K562 (cell line): ENCODE data around the gene CDC42EP1. TPM values are rescaled to one million over a fixed set of nuclear protein-coding genes. Genes with fewer than 3 reads are reported as not detected.

Experiments used
- ATAC-seq: fragments of 200-7000 bp; cut with Tn5 transposase; 3 replicates; pipeline ENCODE4 v1.9.1; 2020; ENCODE audit warnings: moderate library complexity
- BruUV-seq: library from RNA; stranded (reverse); fragments of 400-500 nt; replicated peaks from 2 replicates; lab custom pipeline; 2021; lab: Mats Ljungman, UMichigan
- CTCF ChIA-PET: fragments of 300-600 bp; formaldehyde crosslinking; extraction: SDS; loops from one replicate; lab custom pipeline; 2021; ENCODE audit warnings: low intra/inter-chr PET ratio; lab: Yijun Ruan, JAX
- POLR2A ChIA-PET: fragments of 300-600, 350-650 bp; sonication (Branson Sonifier 250); formaldehyde crosslinking; extraction: SDS; loops from one replicate; lab custom pipeline; 2021; ENCODE audit warnings: antibody characterized with exemption, inconsistent platforms; lab: Yijun Ruan, JAX
- DNase-seq, 4 experiments: peaks; one replicate each; pipeline versions ENCODE4 v3.0.0 to v3.0.0-alpha.2; 2011 to 2018; ENCODE audit warnings: low spot score in 3 of 4, mixed read lengths in 3 of 4; ENCODE audit errors: extremely low read depth in 1 of 4
- FAIRE-seq: peaks from 2 replicates; lab custom pipeline; 2011; peaks lifted over from hg19 to GRCh38; lab: Jason Lieb, UNC
- H2AFZ ChIP-seq: 2 replicates; pipeline ENCODE4 v1.6.0; 2011; ENCODE audit warnings: low read depth, low read length, control low read depth, inconsistent platforms
- H3K27ac ChIP-seq: fragments of 200-600 bp; 3 replicates; pipeline ENCODE4 v1.8.0; 2011; ENCODE audit warnings: low read depth, mild to moderate bottlenecking, control low read depth, inconsistent platforms, low read length, moderate library complexity, mixed read lengths; ENCODE audit errors: extremely low read depth
- H3K27me3 ChIP-seq, 2 experiments: fragments of 300-600 bp in 1 of 2; 2 replicates in 1 of 2; 3 replicates in 1 of 2; pipeline versions ENCODE4 v1.6.0 to v1.8.0; 2011; ENCODE audit warnings: inconsistent platforms in 2 of 2, low read length in 2 of 2, mild to moderate bottlenecking in 1 of 2, mixed read lengths in 1 of 2, moderate library complexity in 1 of 2; ENCODE audit not compliant: control insufficient read depth in 2 of 2, insufficient read depth in 2 of 2
- H3K36me3 ChIP-seq: fragments of 300-600 bp; 3 replicates; pipeline ENCODE4 v1.8.0; 2011; ENCODE audit warnings: mild to moderate bottlenecking, low read length, inconsistent platforms; ENCODE audit not compliant: control insufficient read depth, insufficient read depth
- H3K4me1 ChIP-seq, 2 experiments: fragments of 200-600 bp in 1 of 2; replicated peaks in 1 of 2; 2 replicates in 1 of 2; 3 replicates in 1 of 2; pipeline versions ENCODE4 v1.5.1 to v1.8.0; 2011; ENCODE audit warnings: inconsistent platforms in 2 of 2, low read length in 2 of 2, mild to moderate bottlenecking in 1 of 2, mixed read lengths in 1 of 2, moderate library complexity in 1 of 2; ENCODE audit not compliant: control insufficient read depth in 2 of 2, insufficient read depth in 2 of 2
- H3K4me2 ChIP-seq: 2 replicates; pipeline ENCODE4 v1.6.1; 2011; ENCODE audit warnings: low read length, control low read depth, inconsistent platforms, mixed read lengths; ENCODE audit not compliant: insufficient read depth
- H3K4me3 ChIP-seq: fragments of 200-600 bp; sonication (generic), shearing (Covaris generic); 2 replicates; pipeline ENCODE4 v1.5.1; 2016; ENCODE audit warnings: control low read depth, inconsistent platforms
- H3K79me2 ChIP-seq: fragments of 200-600 bp; 3 replicates; pipeline ENCODE4 v1.8.0; 2011; ENCODE audit warnings: low read length, inconsistent platforms; ENCODE audit not compliant: control insufficient read depth, insufficient read depth
- H3K9ac ChIP-seq, 2 experiments: 2 replicates each; pipeline versions ENCODE4 v1.6.0 to v1.6.1; 2011; ENCODE audit warnings: low read depth in 2 of 2, low read length in 2 of 2, control low read depth in 1 of 2, inconsistent platforms in 1 of 2, mild to moderate bottlenecking in 1 of 2, mixed read lengths in 1 of 2; ENCODE audit not compliant: insufficient read depth in 1 of 2
- H3K9me1 ChIP-seq: one replicate; pipeline ENCODE4 v1.6.0; 2011; ENCODE audit warnings: inconsistent platforms, mild to moderate bottlenecking, low read length, moderate library complexity; ENCODE audit not compliant: control insufficient read depth, insufficient read depth
- H3K9me3 ChIP-seq: replicated peaks from 2 replicates; pipeline ENCODE4 v1.5.1; 2011; ENCODE audit warnings: low read depth, low read length, inconsistent platforms; ENCODE audit not compliant: control insufficient read depth, insufficient read depth
- H4K20me1 ChIP-seq: replicated peaks from 2 replicates; pipeline ENCODE4 v1.6.1; 2011; ENCODE audit warnings: low read length, inconsistent platforms, mixed read lengths; ENCODE audit not compliant: control insufficient read depth, insufficient read depth
- AFF1 ChIP-seq, 2 experiments: fragments of 450-650 bp; IDR thresholded peaks; 2 replicates each; pipeline ENCODE4 v1.6.1; 2018; ENCODE audit warnings: mild to moderate bottlenecking in 2 of 2, low read depth in 1 of 2; ENCODE audit not compliant: partially characterized antibody in 2 of 2
- ATF2 ChIP-seq: sonication (generic); formaldehyde crosslinking; IDR thresholded peaks from 2 replicates; pipeline ENCODE4 v1.8.1; 2022; ENCODE audit warnings: missing genetic modification reagents
- ATF7 ChIP-seq: fragments of 450-650 bp; IDR thresholded peaks from 2 replicates; pipeline ENCODE4 v1.7.1; 2014; ENCODE audit warnings: mild to moderate bottlenecking, moderate library complexity
- ESRRA ChIP-seq: fragments of 450-650 bp; IDR thresholded peaks from 2 replicates; pipeline ENCODE4 v1.6.1; 2014; ENCODE audit warnings: low read depth, mild to moderate bottlenecking, moderate library complexity, borderline replicate concordance
- KLF6 ChIP-seq: fragments of 250-450 bp; sonication (Bioruptor Pico); IDR thresholded peaks from 2 replicates; pipeline ENCODE4 v1.4.0; 2020; ENCODE audit warnings: mild to moderate bottlenecking, moderate library complexity, borderline replicate concordance
- NR2C2 ChIP-seq, 2 experiments: fragments of 200-800 bp in 1 of 2; sonication (Bioruptor generic) in 1 of 2; sonication (generic) in 1 of 2; formaldehyde crosslinking in 1 of 2; IDR thresholded peaks; 2 replicates each; pipeline versions ENCODE4 v1.6.1 to v1.8.0; 2016 to 2022; ENCODE audit warnings: mild to moderate bottlenecking in 1 of 2, missing compliant biosample characterization in 1 of 2, missing genetic modification characterization in 1 of 2, missing genetic modification reagents in 1 of 2
- POLR2AphosphoS5 ChIP-seq: IDR thresholded peaks from 2 replicates; pipeline ENCODE4 v1.6.1; 2011; ENCODE audit warnings: mild to moderate bottlenecking, low read depth, low read length, moderate library complexity; ENCODE audit not compliant: control insufficient read depth, insufficient read depth
- POLR3G ChIP-seq: IDR thresholded peaks from 2 replicates; pipeline ENCODE4 v1.6.1; 2011; ENCODE audit not compliant: insufficient read length, insufficient replicate concordance; ENCODE audit errors: extremely low read depth
- RBM17 ChIP-seq: fragments of 200-400 bp; formaldehyde crosslinking; IDR thresholded peaks from 2 replicates; pipeline ENCODE4 v1.6.1; 2017; ENCODE audit warnings: low read depth, mild to moderate bottlenecking, low read length, borderline replicate concordance
- TAF9B ChIP-seq: fragments of 450-650 bp; IDR thresholded peaks from 2 replicates; pipeline ENCODE4 v1.6.1; 2018; ENCODE audit warnings: mild to moderate bottlenecking; ENCODE audit not compliant: partially characterized antibody
- TAL1 ChIP-seq: fragments of 450-650 bp; IDR thresholded peaks from 2 replicates; pipeline ENCODE4 v1.6.1; 2016; ENCODE audit warnings: mild to moderate bottlenecking
- TEAD2 ChIP-seq: fragments of 450-650 bp; IDR thresholded peaks from 2 replicates; pipeline ENCODE4 v1.6.1; 2016; ENCODE audit warnings: missing genetic modification characterization, control low read depth, missing compliant biosample characterization
- ZBTB12 ChIP-seq: fragments of 250-450 bp; sonication (Bioruptor Pico); IDR thresholded peaks from 2 replicates; pipeline ENCODE4 v1.4.0; 2020
- ZC3H11A ChIP-seq: IDR thresholded peaks from 2 replicates; pipeline ENCODE4 v1.6.1; 2012; ENCODE audit warnings: low read depth, low read length, improper control_type of control experiment
- WGBS: fragments of 100-300 bp; shearing (Covaris generic); methylation state at CpG from one replicate; pipeline ENCODE4 v1.1.6; 2016; ENCODE audit warnings: low coverage, mixed read lengths; ENCODE audit not compliant: insufficient coverage; ENCODE audit errors: missing lambda C conversion rate; 5-methylcytosine and 5-hydroxymethylcytosine counted together
- in situ Hi-C: fragments of 300-500 bp; cut with MboI; formaldehyde crosslinking; loops from 4 replicates; pipeline ENCODE4 v1.15.0; 2018; ENCODE audit warnings: inconsistent platforms, mixed read lengths
- intact Hi-C: fragments of 100-400 bp; cut with micrococcal nuclease; formaldehyde crosslinking; loops from 2 replicates; pipeline ENCODE4 v1.14.2; 2022
- polyA plus RNA-seq, 8 experiments: library from polyadenylated mRNA; depleted of rRNA in 4 of 8; stranded (reverse) in 5 of 8; unstranded in 3 of 8; fragments of >200 nt; fragmentation: Nextera tagmentation in 2 of 8; fragmentation: Illumina TruSeq in 1 of 8; extraction: Ambion mirVana in 2 of 8; extraction: Trizol in 1 of 8; gene quantifications; 2 replicates each; pipeline versions ENCODE4 v1.2.1 to v1.2.3, GENCODE V29; 2011 to 2014; ENCODE audit warnings: inconsistent platforms in 1 of 8, missing spikeins in 1 of 8
- total RNA-seq, 7 experiments: library from RNA; depleted of rRNA in 6 of 7; stranded (reverse); fragments of >200 nt in 6 of 7; fragmentation: Illumina TruSeq in 2 of 7; extraction: Trizol in 2 of 7; gene quantifications; 2 replicates each; pipeline versions ENCODE4 v1.2.1 to v1.2.3, GENCODE V29; 2011 to 2021; ENCODE audit warnings: low replicate concordance in 1 of 7

Gene CDC42EP1
- total and polyA plus RNA-seq, 9 of the 15 experiments (the other 6 are each of a cell fraction or from before 2014, with no cell fraction given) = 0.67 to 70.2 (median 7.3) TPM

- BruUV-seq = no TSS peak
- no peaks in the 10 kb centered on the region for H3K27me3 ChIP-seq
- DNase-seq = peak in 2 of 4 experiments; percentile 53 to 62
- no peak overlapping the region for H2AFZ ChIP-seq
- ChIA-PET CTCF (no interaction called here), POLR2A (interaction anchor here (0.6 to 2.1 kb wide), 14 partner anchors 9 to 591 kb away, joined by 3 to 16 read pairs (median 4); partner anchors contain the start of genes CDC42EP1, LGALS2 and SOX10)
- peak; percentile 35 for ATAC-seq
- H3K4me3 ChIP-seq = no peak overlapping the region
- no peaks in the 10 kb centered on the region for H3K9me3 ChIP-seq
- H4K20me1 ChIP-seq = peaks cover 46% of the 10 kb centered on the region
- no peak for FAIRE-seq
- intact Hi-C loops (no loop called here), in situ Hi-C loops (no loop called here)
- H3K27ac ChIP-seq = no peak overlapping the region
- H3K79me2 ChIP-seq = peaks cover 23% of the 10 kb centered on the region
- H3K9ac ChIP-seq = no peak overlapping the region
- H3K4me1 ChIP-seq = peaks cover 7 to 33% of the 10 kb centered on the region in 2 experiments; a peak in 4 of 5 replicates
- no peak overlapping the region; the same call in 1 of the 2 replicates for H3K4me2 ChIP-seq
- H3K9me1 ChIP-seq = peaks cover 5% of the 10 kb centered on the region
- 44% methylated on average over 9 of the region's 9 CpGs for WGBS
- H3K36me3 ChIP-seq = peaks cover 34% of the 10 kb centered on the region; the same call in 2 of the 3 replicates
- TF ChIP-seq POLR3G = no peak
- no peak for TF ChIP-seq ATF2 (CRISPR knock-in tag)
- no peak for TF ChIP-seq RBM17
- peak; percentile 21; the same call in 1 of the 2 replicates for TF ChIP-seq POLR2AphosphoS5
- TF ChIP-seq TAF9B = no peak
- no peak for TF ChIP-seq TAL1
- no peak for TF ChIP-seq KLF6
- TF ChIP-seq ZBTB12 (CRISPR knock-in tag) = no peak
- TF ChIP-seq ZC3H11A = no peak
- no peak for TF ChIP-seq ATF7
- TF ChIP-seq TEAD2 = no peak
- peak; percentile 97 for TF ChIP-seq ESRRA
- TF ChIP-seq NR2C2 (CRISPR knock-in tag; IDR thresholded peaks at IDR 0.05) = peak; percentile 82
- TF ChIP-seq NR2C2 (tag; IDR thresholded peaks at IDR 0.05) = peak; percentile 91
- TF ChIP-seq AFF1 (IDR thresholded peaks at IDR 0.05; ENCODE audit: low read depth in 1 of 2, partially characterized antibody in 2 of 2) = no peak
Measured at GRCh38 chr22:37569921-37570660, 9.8 kb downstream of the CDC42EP1 start.
